Tibial artery (tissue), 4 donors: ENCODE results near the gene HNRNPDL.
"Not testable (repeated sequence)": the region's sequence is repeated elsewhere in the genome, so short reads cannot be mapped to it uniquely, and the experiment has no call there.

ENCODE experiments used
- DNase-seq, 2 donors: peaks; one replicate each; pipeline ENCODE4 v3.0.0-alpha.2; 2019
- H3K27ac ChIP-seq, 2 donors: fragments of 200-600 bp; sonication (generic) in 1 of 2; 1 replicate in 1 of 2; 2 replicates in 1 of 2; pipeline ENCODE4 v1.5.1; 2018 to 2019; ENCODE audit warnings: mild to moderate bottlenecking in 1 of 2
- H3K27me3 ChIP-seq, 2 donors: fragments of 200-600 bp; sonication (generic) in 1 of 2; one replicate each; pipeline versions ENCODE4 v1.5.1 to v1.6.0; 2016 to 2019
- H3K36me3 ChIP-seq, 3 donors: fragments of 200-600 bp; sonication (generic) in 2 of 3; one replicate each; pipeline ENCODE4 v1.5.1; 2016 to 2019; ENCODE audit warnings: mild to moderate bottlenecking in 2 of 3
- H3K4me1 ChIP-seq, 4 donors: fragments of 200-600 bp; sonication (generic) in 2 of 4; 1 replicate in 3 of 4; 2 replicates in 1 of 4; pipeline ENCODE4 v1.5.1; 2016 to 2019
- H3K4me3 ChIP-seq, 2 donors: fragments of 200-600 bp; sonication (generic) in 1 of 2; 1 replicate in 1 of 2; 2 replicates in 1 of 2; pipeline ENCODE4 v1.5.1; 2018 to 2019; ENCODE audit warnings: mild to moderate bottlenecking in 2 of 2
- H3K9me3 ChIP-seq, 3 donors: fragments of 200-600 bp; sonication (generic) in 1 of 3; one replicate each; pipeline ENCODE4 v1.5.1; 2016 to 2019
- intact Hi-C: fragments of 100-400 bp; cut with DNase I; formaldehyde crosslinking; loops from one replicate; pipeline ENCODE4 v1.15.0; 2023; ENCODE audit warnings: low total_unique reads
- TF ChIP-seq, protein P1 (sequence below), 2 experiments: fragments of 200-600 bp in 1 of 2; fragments of 450-650 bp in 1 of 2; IDR thresholded peaks; one replicate each; pipeline ENCODE4 v1.5.1; 2017 to 2019; ENCODE audit warnings: antibody characterized with exemption in 2 of 2, mild to moderate bottlenecking in 1 of 2, moderate library complexity in 1 of 2

Gene HNRNPDL

DNA sequence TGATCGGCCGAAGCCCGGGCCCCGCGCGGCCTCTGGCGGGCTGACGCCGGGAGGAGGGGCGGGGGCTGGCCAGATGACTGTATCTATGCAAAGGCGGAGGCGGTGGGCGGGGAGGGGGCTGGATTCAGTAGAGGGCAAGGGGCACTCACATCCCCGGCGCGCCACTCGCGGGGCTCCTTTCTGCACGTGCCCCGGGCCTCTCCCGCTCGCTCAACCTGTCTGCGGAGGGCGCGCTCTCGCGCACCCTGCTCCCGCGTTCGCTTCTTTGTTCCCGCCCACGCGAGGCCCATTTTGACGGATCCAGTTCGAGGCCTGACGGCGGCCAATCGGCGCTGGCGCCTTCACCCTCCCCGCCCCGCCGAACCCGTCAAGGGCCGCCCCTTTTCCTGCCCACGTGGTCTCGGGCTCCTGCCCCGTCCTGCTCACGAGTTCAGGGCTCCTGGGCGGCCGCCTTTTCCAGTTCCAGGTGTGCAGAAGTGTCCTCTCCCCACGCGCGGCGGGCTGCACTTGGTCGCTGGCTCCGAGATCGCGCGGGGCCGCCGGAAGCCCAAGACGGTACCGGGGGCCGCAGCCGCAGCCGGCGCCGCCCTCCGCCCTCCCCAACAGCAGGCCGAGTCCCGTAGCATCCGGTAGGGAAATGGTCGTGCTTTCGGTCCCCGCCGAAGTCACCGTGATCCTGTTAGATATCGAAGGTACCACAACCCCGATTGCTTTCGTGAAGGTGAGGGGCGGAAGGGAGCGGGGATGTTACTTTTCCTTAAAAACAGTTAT, at the start of gene HNRNPDL, which contains the start of gene ENOPH1:
Gene HNRNPDL (minus strand): TSS at position 270 of the 771 bp plus-strand sequence. CDS start 772 bp downstream, outside the sequence.
Gene ENOPH1 (plus strand): TSS at position 398 of the 771 bp plus-strand sequence. CDS start 240 bp downstream, at position 638.
- H3K27me3 ChIP-seq = no peaks in the 10 kb centered on the region
- peak; percentile 95 to 97 for DNase-seq
- peaks cover 0 to 46% (median 31%) of the 10 kb centered on the region in 4 donors for H3K4me1 ChIP-seq
- H3K36me3 ChIP-seq = peaks cover 10 to 16% (median 14%) of the 10 kb centered on the region in 3 donors
- peak within 1 kb of the TSS; percentile 93 to 94 for H3K4me3 ChIP-seq
- intact Hi-C loops = no loop called here
- TF ChIP-seq, protein P1, sequence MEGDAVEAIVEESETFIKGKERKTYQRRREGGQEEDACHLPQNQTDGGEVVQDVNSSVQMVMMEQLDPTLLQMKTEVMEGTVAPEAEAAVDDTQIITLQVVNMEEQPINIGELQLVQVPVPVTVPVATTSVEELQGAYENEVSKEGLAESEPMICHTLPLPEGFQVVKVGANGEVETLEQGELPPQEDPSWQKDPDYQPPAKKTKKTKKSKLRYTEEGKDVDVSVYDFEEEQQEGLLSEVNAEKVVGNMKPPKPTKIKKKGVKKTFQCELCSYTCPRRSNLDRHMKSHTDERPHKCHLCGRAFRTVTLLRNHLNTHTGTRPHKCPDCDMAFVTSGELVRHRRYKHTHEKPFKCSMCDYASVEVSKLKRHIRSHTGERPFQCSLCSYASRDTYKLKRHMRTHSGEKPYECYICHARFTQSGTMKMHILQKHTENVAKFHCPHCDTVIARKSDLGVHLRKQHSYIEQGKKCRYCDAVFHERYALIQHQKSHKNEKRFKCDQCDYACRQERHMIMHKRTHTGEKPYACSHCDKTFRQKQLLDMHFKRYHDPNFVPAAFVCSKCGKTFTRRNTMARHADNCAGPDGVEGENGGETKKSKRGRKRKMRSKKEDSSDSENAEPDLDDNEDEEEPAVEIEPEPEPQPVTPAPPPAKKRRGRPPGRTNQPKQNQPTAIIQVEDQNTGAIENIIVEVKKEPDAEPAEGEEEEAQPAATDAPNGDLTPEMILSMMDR (IDR thresholded peaks at IDR 0.05) = peak in 1 of 2 experiments; percentile 12
- peak within 1 kb of the TSS; percentile 94 to 95 for H3K27ac ChIP-seq
- no peaks in the 10 kb centered on the region for H3K9me3 ChIP-seq

DNA sequence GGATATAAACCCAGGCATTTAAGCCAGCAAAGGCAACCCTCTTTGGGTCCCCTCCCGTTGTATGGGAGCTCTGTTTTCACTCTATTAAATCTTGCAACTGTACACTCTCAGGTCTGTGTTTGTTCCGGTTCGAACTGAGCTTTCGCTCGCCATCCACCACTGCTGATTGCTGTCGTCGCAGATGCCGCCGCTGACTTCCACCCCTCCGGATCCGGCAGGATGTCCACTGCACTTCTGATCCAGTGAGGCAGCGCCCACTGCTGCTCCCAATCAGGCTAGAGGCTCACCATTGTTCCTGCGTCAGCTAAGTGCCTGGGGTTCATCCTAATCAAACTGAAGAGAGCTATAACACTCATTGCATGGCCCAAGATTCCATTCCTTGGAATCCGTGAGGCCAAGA, 49.3 kb upstream of the HNRNPDL start:
- intact Hi-C loops = no loop called here
- TF ChIP-seq, protein P1 (IDR thresholded peaks at IDR 0.05) = no peak
- DNase-seq = no peak
- Histone ChIP-seq H3K36me3 (no peaks in the 10 kb centered on the region), H3K9me3 (no peaks in the 10 kb centered on the region), H3K27me3 (no peaks in the 10 kb centered on the region), H3K4me1 (no peaks in the 10 kb centered on the region), H3K27ac (no peak overlapping the region), H3K4me3 (no peak overlapping the region)

- DNase-seq, H3K27ac ChIP-seq, H3K4me3 ChIP-seq, H3K36me3 ChIP-seq, H3K4me1 ChIP-seq, H3K27me3 ChIP-seq, intact Hi-C loops, H3K9me3 ChIP-seq: not testable (repeated sequence)
These were observed 47.2 kb upstream of the HNRNPDL start for GRCh38 chr4:82477469-82477868.

DNA sequence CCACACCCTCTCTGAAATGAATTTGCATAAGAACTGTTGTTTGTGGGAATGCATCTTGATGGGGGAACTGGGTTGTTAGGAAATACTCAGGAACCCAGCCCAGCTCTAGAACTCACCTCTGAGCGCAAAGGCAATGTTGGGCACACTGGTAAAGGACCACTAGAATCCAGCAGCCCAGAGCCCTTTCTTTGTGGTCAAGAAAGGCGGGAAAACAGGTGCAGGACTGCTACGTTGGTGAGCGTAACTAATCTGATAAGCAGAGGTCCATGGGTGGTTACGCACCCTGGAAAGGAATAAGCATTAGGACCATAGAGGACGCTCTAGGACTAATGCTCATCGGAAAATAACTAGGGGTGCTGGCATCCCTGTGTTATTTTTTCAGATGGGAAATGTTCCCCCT, 45.7 kb upstream of the HNRNPDL start:
- H3K36me3 ChIP-seq, intact Hi-C loops, H3K27ac ChIP-seq, H3K4me3 ChIP-seq, H3K4me1 ChIP-seq, H3K9me3 ChIP-seq, DNase-seq, H3K27me3 ChIP-seq: not testable (repeated sequence)

DNA sequence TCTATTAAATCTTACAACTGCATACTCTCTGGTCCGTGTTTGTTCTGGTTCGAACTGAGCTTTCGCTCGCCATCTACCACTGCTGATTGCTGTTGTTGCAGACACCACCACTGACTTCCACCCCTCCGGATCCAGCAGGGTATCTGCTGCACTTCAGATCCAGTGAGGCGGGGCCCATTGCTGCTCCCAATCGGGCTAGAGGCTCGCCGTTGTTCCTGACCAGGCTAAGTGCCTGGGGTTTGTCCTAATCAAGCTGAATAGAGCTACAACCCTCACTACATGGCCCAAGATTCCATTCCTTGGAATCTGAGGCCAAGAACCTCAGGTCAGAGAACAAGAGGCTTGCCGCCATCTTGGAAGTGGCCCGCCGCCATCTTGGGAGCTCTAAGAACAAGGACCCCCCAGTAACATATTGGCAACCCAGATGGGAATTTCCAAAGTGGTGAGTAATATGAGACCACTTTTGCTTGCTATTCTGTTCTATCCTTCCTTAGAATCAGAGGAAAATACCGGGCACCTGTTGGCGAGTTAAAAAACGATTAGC, 43.4 kb upstream of the HNRNPDL start:
- TF ChIP-seq, protein P1 (IDR thresholded peaks at IDR 0.05) = no peak
- intact Hi-C loops = no loop called here
- H3K27ac ChIP-seq = no peak overlapping the region

GRCh38 chr4:82473080-82473479, 42.8 kb upstream of the HNRNPDL start:
- H3K36me3 ChIP-seq, intact Hi-C loops, H3K27me3 ChIP-seq, H3K4me3 ChIP-seq, H3K4me1 ChIP-seq, H3K9me3 ChIP-seq, DNase-seq, H3K27ac ChIP-seq: not testable (repeated sequence)

More for the DNA sequence above, 43.4 kb upstream of the HNRNPDL start:
- DNase-seq = no peak
- H3K4me3 ChIP-seq = no peak overlapping the region
- no peaks in the 10 kb centered on the region for H3K4me1 ChIP-seq
- H3K9me3 ChIP-seq = no peaks in the 10 kb centered on the region
- H3K36me3 ChIP-seq = no peaks in the 10 kb centered on the region
- H3K27me3 ChIP-seq = no peaks in the 10 kb centered on the region

DNA sequence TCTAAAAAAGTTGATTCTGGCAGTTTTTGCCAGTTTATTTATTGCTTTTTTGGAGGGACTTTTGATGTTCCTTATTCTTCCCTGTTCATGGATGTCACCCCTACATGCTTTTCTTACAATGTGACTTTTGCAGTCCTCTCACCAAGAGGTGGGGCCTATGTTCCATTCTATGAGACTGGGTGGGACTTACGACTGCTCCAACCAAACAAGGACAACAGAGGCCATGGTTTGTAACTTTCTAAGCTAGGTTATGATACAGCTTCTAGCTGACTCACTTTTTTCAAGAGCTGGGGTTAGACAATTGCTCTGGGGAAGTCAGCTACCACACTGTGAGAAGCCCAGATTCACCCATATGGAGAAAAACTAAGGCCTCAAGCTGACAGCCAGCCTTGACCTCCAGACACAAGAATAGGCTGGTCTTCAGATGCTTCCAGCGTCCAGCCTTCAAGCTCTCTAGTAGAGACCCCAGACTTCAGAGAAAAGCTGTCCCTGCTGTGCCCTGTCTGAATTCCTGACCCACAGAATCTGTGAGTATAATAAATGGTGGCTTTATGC, 39.6 kb upstream of the HNRNPDL start:
- no peaks in the 10 kb centered on the region for H3K36me3 ChIP-seq
- TF ChIP-seq, protein P1 (IDR thresholded peaks at IDR 0.05) = no peak
- no peak overlapping the region for H3K4me3 ChIP-seq
- no peak for DNase-seq
- H3K9me3 ChIP-seq = no peaks in the 10 kb centered on the region
- intact Hi-C loops = loop anchor here (10.0 kb wide), 2 partner anchors 325 to 615 kb away; partner anchors contain the start of gene SCD5
- H3K27ac ChIP-seq = no peak overlapping the region
- no peaks in the 10 kb centered on the region for H3K27me3 ChIP-seq
- H3K4me1 ChIP-seq = no peaks in the 10 kb centered on the region
